Mesenchymal stem cell (in vitro differentiated cells and primary cell): ENCODE data around the gene AKAP8L.

Experiments
- DNase-seq: peaks from one replicate; pipeline ENCODE4 v3.0.0-alpha.2; 2013
- H2AFZ ChIP-seq: one replicate; pipeline ENCODE4 v1.6.1; 2013; ENCODE audit warnings: low read depth, mild to moderate bottlenecking, control low read depth, inconsistent platforms, low read length, moderate library complexity
- H2AK5ac ChIP-seq: 2 replicates; pipeline ENCODE4 v1.6.1; 2013; ENCODE audit warnings: low read length, moderate library complexity, mild to moderate bottlenecking, inconsistent platforms; ENCODE audit not compliant: severe bottlenecking
- H2BK120ac ChIP-seq: one replicate; pipeline ENCODE4 v1.6.1; 2013; ENCODE audit warnings: low read depth, mild to moderate bottlenecking, inconsistent platforms, low read length, moderate library complexity
- H2BK12ac ChIP-seq, 2 experiments: one replicate each; pipeline ENCODE4 v1.6.1; 2013; ENCODE audit warnings: inconsistent platforms in 2 of 2, low read length in 2 of 2, mild to moderate bottlenecking in 2 of 2, moderate library complexity in 2 of 2, control low read depth in 1 of 2
- H2BK15ac ChIP-seq: one replicate; pipeline ENCODE4 v1.6.1; 2013; ENCODE audit warnings: mild to moderate bottlenecking, low read depth, inconsistent platforms; ENCODE audit not compliant: poor library complexity, severe bottlenecking
- H2BK5ac ChIP-seq: 2 replicates; pipeline ENCODE4 v1.6.1; 2013; ENCODE audit warnings: low read depth, mild to moderate bottlenecking, low read length, control low read depth, inconsistent platforms; ENCODE audit not compliant: poor library complexity, severe bottlenecking
- H3K14ac ChIP-seq, 2 experiments: one replicate each; pipeline ENCODE4 v1.6.1; 2013; ENCODE audit warnings: inconsistent platforms in 2 of 2, low read length in 2 of 2, control low read depth in 1 of 2, mild to moderate bottlenecking in 1 of 2, moderate library complexity in 1 of 2
- H3K18ac ChIP-seq, 2 experiments: one replicate each; pipeline ENCODE4 v1.6.1; 2013; ENCODE audit warnings: inconsistent platforms in 2 of 2, low read length in 2 of 2, control low read depth in 1 of 2, low read depth in 1 of 2, mild to moderate bottlenecking in 1 of 2
- H3K23ac ChIP-seq, 2 experiments: one replicate each; pipeline ENCODE4 v1.6.1; 2013; ENCODE audit warnings: inconsistent platforms in 2 of 2, low read length in 2 of 2, mild to moderate bottlenecking in 2 of 2, moderate library complexity in 2 of 2, control low read depth in 1 of 2
- H3K27ac ChIP-seq: 2 replicates; pipeline ENCODE4 v1.5.1; 2013; ENCODE audit warnings: mild to moderate bottlenecking, moderate library complexity, low read length, control low read depth, inconsistent platforms; ENCODE audit not compliant: poor library complexity, severe bottlenecking
- H3K27me3 ChIP-seq, 2 experiments: 2 replicates each; pipeline versions ENCODE4 v1.6.1 to v1.7.0; 2013; ENCODE audit warnings: low read length in 2 of 2, mild to moderate bottlenecking in 2 of 2, moderate library complexity in 2 of 2, control low read depth in 1 of 2, inconsistent platforms in 1 of 2; ENCODE audit not compliant: control insufficient read depth in 1 of 2, insufficient read depth in 1 of 2
- H3K36me3 ChIP-seq, 2 experiments: 2 replicates each; pipeline versions ENCODE4 v1.6.1 to v1.7.0; 2013; ENCODE audit warnings: low read length in 2 of 2, control low read depth in 1 of 2, inconsistent platforms in 1 of 2, low read depth in 1 of 2, mild to moderate bottlenecking in 1 of 2; ENCODE audit not compliant: insufficient read depth in 2 of 2, control insufficient read depth in 1 of 2
- H3K4ac ChIP-seq, 2 experiments: one replicate each; pipeline ENCODE4 v1.6.1; 2013; ENCODE audit warnings: inconsistent platforms in 2 of 2, low read length in 2 of 2, mild to moderate bottlenecking in 2 of 2, moderate library complexity in 2 of 2, control low read depth in 1 of 2, low read depth in 1 of 2
- H3K4me1 ChIP-seq: 2 replicates; pipeline ENCODE4 v1.6.1; 2013; ENCODE audit warnings: low read depth, low read length, control low read depth; ENCODE audit not compliant: control insufficient read depth, insufficient read depth
- H3K4me2 ChIP-seq: 2 replicates; pipeline ENCODE4 v1.6.1; 2013; ENCODE audit warnings: low read length, mild to moderate bottlenecking, inconsistent platforms; ENCODE audit not compliant: poor library complexity, severe bottlenecking
- H3K4me3 ChIP-seq, 2 experiments: 2 replicates each; pipeline versions ENCODE4 v1.5.1 to v1.7.0; 2013; ENCODE audit warnings: low read length in 2 of 2, mild to moderate bottlenecking in 2 of 2, control low read depth in 1 of 2, low read depth in 1 of 2; ENCODE audit not compliant: insufficient read depth in 1 of 2
- H3K79me1 ChIP-seq: replicated peaks from 2 replicates; pipeline ENCODE4 v1.6.1; 2013; ENCODE audit warnings: mild to moderate bottlenecking, control low read depth, low read length, inconsistent platforms; ENCODE audit not compliant: poor library complexity, severe bottlenecking
- H3K9ac ChIP-seq: 2 replicates; pipeline ENCODE4 v1.7.0; 2013; ENCODE audit warnings: mild to moderate bottlenecking, low read length, moderate library complexity
- H3K9me3 ChIP-seq: 2 replicates; pipeline ENCODE4 v1.7.0; 2013; ENCODE audit warnings: mild to moderate bottlenecking, low read length; ENCODE audit not compliant: control insufficient read depth
- H4K8ac ChIP-seq: one replicate; pipeline ENCODE4 v1.6.1; 2013; ENCODE audit warnings: inconsistent platforms, mild to moderate bottlenecking, low read length, moderate library complexity
- H4K91ac ChIP-seq: one replicate; pipeline ENCODE4 v1.6.1; 2013; ENCODE audit warnings: mild to moderate bottlenecking, low read length, inconsistent platforms
- WGBS: methylation state at CpG from one replicate; pipeline ENCODE4 v1.1.7; 2013; ENCODE audit warnings: mixed read lengths; 5-methylcytosine and 5-hydroxymethylcytosine counted together

Gene AKAP8L

DNA sequence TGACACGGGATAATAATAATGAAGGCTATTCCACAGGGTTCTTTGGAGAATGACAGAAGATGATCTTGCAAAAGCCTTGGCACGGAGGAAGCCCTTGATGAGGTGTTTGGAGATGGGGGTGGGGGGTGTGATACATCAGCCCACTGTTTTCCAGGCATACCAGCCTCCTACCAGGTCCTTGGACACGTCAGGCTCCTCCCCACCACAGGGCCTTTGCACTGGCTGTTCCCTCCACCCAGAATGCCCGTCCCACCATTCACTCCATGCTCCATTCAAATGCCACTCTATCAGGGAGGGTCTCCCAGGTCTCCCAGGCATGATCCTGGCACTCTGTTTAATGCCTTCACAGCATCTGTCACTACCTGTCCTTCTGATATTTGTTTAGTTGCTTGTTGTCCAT, 28.3 kb upstream of the AKAP8L start:
- Histone ChIP-seq H3K36me3 (peaks cover 4 to 42% of the 10 kb centered on the region in 2 experiments), H2BK15ac (no peak overlapping the region), H2AFZ (no peak overlapping the region), H2BK120ac (no peak overlapping the region), H2AK5ac (no peak overlapping the region), H3K27ac (no peak overlapping the region), H3K23ac (no peak overlapping the region), H3K9me3 (no peaks in the 10 kb centered on the region), H2BK5ac (no peak overlapping the region), H3K9ac (no peak overlapping the region), H4K91ac (no peak overlapping the region), H3K4me3 (no peak overlapping the region), H3K4me2 (no peak overlapping the region), H3K18ac (no peak overlapping the region), H3K4ac (no peak overlapping the region), H3K27me3 (no peaks in the 10 kb centered on the region), H3K14ac (no peak overlapping the region), H3K4me1 (peaks cover 10% of the 10 kb centered on the region), H4K8ac (no peak overlapping the region), H3K79me1 (peaks cover 2% of the 10 kb centered on the region), H2BK12ac (no peak overlapping the region)
- DNase-seq, result no peak
- 84% methylated on average over 3 of the region's 4 CpGs for WGBS

DNA sequence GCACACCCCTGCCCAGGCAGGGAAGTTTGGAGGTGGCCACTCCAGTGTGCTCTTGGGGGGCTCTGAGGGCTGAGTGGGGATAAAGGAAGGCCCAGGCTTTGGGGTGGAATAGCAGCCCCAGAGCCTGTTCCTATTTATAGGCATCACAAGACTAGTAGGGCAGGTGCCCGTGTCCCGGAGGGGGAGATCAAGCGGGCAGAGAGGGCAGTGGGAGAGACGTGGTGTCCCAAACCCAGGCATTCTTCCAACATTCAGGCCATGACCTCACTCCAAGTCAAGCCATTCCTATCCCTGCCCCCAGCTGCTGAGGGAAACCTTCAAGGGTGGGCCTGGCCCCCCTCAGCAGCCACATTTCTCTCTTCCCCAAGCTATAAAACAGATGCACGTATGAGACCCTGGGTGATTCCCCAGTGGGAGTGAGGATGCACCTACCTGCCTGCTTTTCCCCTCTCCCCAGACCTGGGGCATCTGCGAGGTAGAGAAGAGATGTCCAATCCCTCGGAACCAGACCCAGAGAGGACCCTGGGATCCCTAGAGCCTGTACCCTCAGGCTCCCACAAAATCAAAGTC, 27.1 kb upstream of the AKAP8L start:
- no peak overlapping the region for H3K4ac ChIP-seq

DNA sequence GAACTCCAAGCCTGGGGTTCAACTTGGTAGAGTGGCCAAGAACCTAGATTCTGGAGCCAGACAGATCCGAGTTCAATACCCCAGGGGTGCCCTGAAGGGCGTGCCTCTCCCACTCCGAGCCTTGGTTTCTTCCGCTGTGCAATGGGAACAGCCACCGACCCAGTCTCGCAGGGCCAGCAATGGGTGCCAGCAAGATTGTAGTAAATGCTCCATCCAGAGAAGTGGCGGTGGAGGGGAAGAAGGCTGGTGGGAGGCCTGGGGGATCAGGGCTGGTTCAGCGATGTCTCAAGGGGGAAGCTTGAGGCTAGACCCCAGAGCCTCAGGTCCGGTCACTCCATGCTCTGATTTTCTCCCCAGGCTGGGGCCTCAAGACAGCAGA, 26.4 kb upstream of the AKAP8L start:
- Histone ChIP-seq H2BK12ac (no peak overlapping the region), H3K4me1 (peaks cover 9% of the 10 kb centered on the region), H2BK120ac (no peak overlapping the region), H2AK5ac (no peak overlapping the region), H3K23ac (no peak overlapping the region), H3K9ac (no peak overlapping the region), H3K18ac (no peak overlapping the region), H3K4me2 (no peak overlapping the region), H4K91ac (no peak overlapping the region), H3K27ac (no peak overlapping the region), H4K8ac (no peak overlapping the region), H2BK15ac (no peak overlapping the region), H3K9me3 (no peaks in the 10 kb centered on the region), H3K14ac (no peak overlapping the region), H2AFZ (no peak overlapping the region), H3K79me1 (peaks cover 2% of the 10 kb centered on the region), H3K36me3 (peaks cover 4 to 45% of the 10 kb centered on the region in 2 experiments), H2BK5ac (no peak overlapping the region), H3K4ac (no peak overlapping the region), H3K27me3 (no peaks in the 10 kb centered on the region), H3K4me3 (no peak overlapping the region)
- WGBS, result 90% methylated on average over 8 of the region's 9 CpGs
- no peak for DNase-seq

More for the DNA sequence above, 27.1 kb upstream of the AKAP8L start:
- H3K9ac ChIP-seq, result no peak overlapping the region
- WGBS, result 75% methylated on average over 7 of the region's 7 CpGs
- no peak for DNase-seq
- H2BK5ac ChIP-seq, result no peak overlapping the region
- no peaks in the 10 kb centered on the region for H3K9me3 ChIP-seq
- no peak overlapping the region for H3K23ac ChIP-seq
- H4K91ac ChIP-seq, result no peak overlapping the region
- H3K18ac ChIP-seq, result no peak overlapping the region
- H3K27me3 ChIP-seq, result no peaks in the 10 kb centered on the region
- no peak overlapping the region for H2BK15ac ChIP-seq
- peaks cover 2% of the 10 kb centered on the region for H3K79me1 ChIP-seq
- no peak overlapping the region for H3K4me2 ChIP-seq
- H3K14ac ChIP-seq, result no peak overlapping the region
- H3K4me3 ChIP-seq, result no peak overlapping the region
- peaks cover 4 to 42% of the 10 kb centered on the region in 2 experiments for H3K36me3 ChIP-seq
- no peak overlapping the region for H2BK12ac ChIP-seq
- H3K4me1 ChIP-seq, result peaks cover 10% of the 10 kb centered on the region
- H2AK5ac ChIP-seq, result no peak overlapping the region
- no peak overlapping the region for H2AFZ ChIP-seq
- no peak overlapping the region for H2BK120ac ChIP-seq
- no peak overlapping the region for H3K27ac ChIP-seq
- no peak overlapping the region for H4K8ac ChIP-seq

DNA sequence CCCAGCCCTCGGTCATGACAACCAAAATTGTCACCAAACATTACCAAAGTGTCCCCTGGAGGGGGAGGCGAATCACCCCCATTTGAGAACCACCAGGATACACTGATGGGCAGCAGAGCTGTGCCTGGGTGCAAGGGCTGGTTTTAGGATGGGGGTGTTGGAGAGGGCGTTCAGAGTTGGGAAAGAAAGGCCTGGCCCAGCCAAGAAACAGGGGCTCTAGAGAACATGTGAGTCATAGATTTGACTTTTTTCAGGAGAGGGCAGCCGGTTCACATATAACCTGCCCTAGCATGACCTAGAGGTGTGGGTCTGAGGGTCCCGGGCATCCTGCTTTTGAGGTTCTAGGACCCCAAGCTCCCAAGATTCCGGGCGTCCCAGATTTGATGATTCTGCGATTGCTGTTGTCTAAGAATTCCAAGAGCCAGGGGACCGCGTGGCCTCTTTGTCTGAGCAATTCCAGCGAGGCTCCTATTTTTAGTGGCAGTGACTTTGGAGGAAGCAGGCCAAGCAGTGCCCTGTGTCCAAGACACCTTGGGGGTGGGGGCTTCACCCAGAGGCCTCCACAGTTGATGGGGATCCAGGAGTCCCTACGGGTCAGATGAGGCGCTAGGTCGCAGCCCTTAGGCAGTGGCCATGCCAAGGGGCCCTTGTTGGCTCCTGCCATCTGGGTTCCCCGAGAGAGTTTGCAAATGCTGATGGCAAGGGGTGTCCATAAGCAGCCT, 25.9 kb upstream of the AKAP8L start:
- 92% methylated on average over 14 of the region's 15 CpGs for WGBS
- H3K36me3 ChIP-seq, result peaks cover 4 to 51% of the 10 kb centered on the region in 2 experiments

More for the DNA sequence above, 25.9 kb upstream of the AKAP8L start:
- no peak overlapping the region for H3K23ac ChIP-seq
- no peak overlapping the region for H2BK120ac ChIP-seq
- no peak overlapping the region for H2AK5ac ChIP-seq
- H3K4me3 ChIP-seq, result no peak overlapping the region
- peaks cover 2% of the 10 kb centered on the region for H3K79me1 ChIP-seq
- no peak overlapping the region for H2BK5ac ChIP-seq
- H3K27ac ChIP-seq, result no peak overlapping the region
- peaks cover 6% of the 10 kb centered on the region for H3K4me1 ChIP-seq
- no peak overlapping the region for H2BK12ac ChIP-seq
- no peak for DNase-seq
- no peak overlapping the region for H2BK15ac ChIP-seq
- H3K27me3 ChIP-seq, result no peaks in the 10 kb centered on the region
- no peak overlapping the region for H3K9ac ChIP-seq
- no peak overlapping the region for H4K91ac ChIP-seq
- no peak overlapping the region for H3K4me2 ChIP-seq
- no peaks in the 10 kb centered on the region for H3K9me3 ChIP-seq
- H3K18ac ChIP-seq, result no peak overlapping the region
- no peak overlapping the region for H4K8ac ChIP-seq
- H3K14ac ChIP-seq, result no peak overlapping the region
- no peak overlapping the region for H3K4ac ChIP-seq
- no peak overlapping the region for H2AFZ ChIP-seq
